GM19397 (cell line): ENCODE results near the gene PKD1.
"Not testable (repeated sequence)": the region's sequence is repeated elsewhere in the genome, so short reads cannot be mapped to it uniquely, and the experiment has no call there.

Source experiments
- ATAC-seq: cut with Tn5 transposase; IDR thresholded peaks from one replicate; pipeline ENCODE4 v1.9.1; 2021; ENCODE audit warnings: mild to moderate bottlenecking, moderate library complexity; ENCODE audit not compliant: unreplicated experiment

Gene PKD1

GRCh38 chr16:2110332-2111008, 25.2 kb downstream of the PKD1 start:
- ATAC-seq: not testable (repeated sequence)

- ATAC-seq: not testable (repeated sequence)
These were observed 25.8 kb downstream of the PKD1 start for GRCh38 chr16:2109872-2110271.

GRCh38 chr16:2109271-2109580, 26.5 kb downstream of the PKD1 start:
- ATAC-seq: not testable (repeated sequence)

- not testable (repeated sequence) for ATAC-seq
These were observed 27.0 kb downstream of the PKD1 start for GRCh38 chr16:2108446-2109270.

GRCh38 chr16:2107791-2108125, 27.9 kb downstream of the PKD1 start:
- ATAC-seq: not testable (repeated sequence)

GRCh38 chr16:2107121-2107790, 28.4 kb downstream of the PKD1 start:
- not testable (repeated sequence) for ATAC-seq

GRCh38 chr16:2106211-2106610, 29.5 kb downstream of the PKD1 start:
- ATAC-seq: not testable (repeated sequence)

GRCh38 chr16:2105769-2106168, 29.9 kb downstream of the PKD1 start:
- ATAC-seq: not testable (repeated sequence)

- ATAC-seq: not testable (repeated sequence)
These were observed 30.4 kb downstream of the PKD1 start for GRCh38 chr16:2105291-2105690.

GRCh38 chr16:2104464-2104863, 31.2 kb downstream of the PKD1 start:
- not testable (repeated sequence) for ATAC-seq

- ATAC-seq: no peak
These were observed 33.2 kb downstream of the PKD1 start for GRCh38 chr16:2102471-2102870.

GRCh38 chr16:2101581-2101980, 34.1 kb downstream of the PKD1 start:
- not testable (repeated sequence) for ATAC-seq

GRCh38 chr16:2097689-2098088, 38.0 kb downstream of the PKD1 start:
- not testable (repeated sequence) for ATAC-seq

GRCh38 chr16:2096853-2097595, 38.7 kb downstream of the PKD1 start:
- no peak for ATAC-seq

GRCh38 chr16:2095918-2096582, 39.6 kb downstream of the PKD1 start:
- ATAC-seq: no peak

- ATAC-seq: no peak
These were observed 40.3 kb downstream of the PKD1 start for GRCh38 chr16:2095315-2095853.

- no peak for ATAC-seq
These were observed 41.9 kb downstream of the PKD1 start for GRCh38 chr16:2093793-2094192.

GRCh38 chr16:2092866-2093265, 42.8 kb downstream of the PKD1 start:
- no peak for ATAC-seq

- no peak for ATAC-seq
These were observed 43.5 kb downstream of the PKD1 start for GRCh38 chr16:2092256-2092620.

GRCh38 chr16:2091547-2092255, 44.0 kb downstream of the PKD1 start:
- ATAC-seq: no peak
